ENCODE results near the gene TMCC2.

DNA sequence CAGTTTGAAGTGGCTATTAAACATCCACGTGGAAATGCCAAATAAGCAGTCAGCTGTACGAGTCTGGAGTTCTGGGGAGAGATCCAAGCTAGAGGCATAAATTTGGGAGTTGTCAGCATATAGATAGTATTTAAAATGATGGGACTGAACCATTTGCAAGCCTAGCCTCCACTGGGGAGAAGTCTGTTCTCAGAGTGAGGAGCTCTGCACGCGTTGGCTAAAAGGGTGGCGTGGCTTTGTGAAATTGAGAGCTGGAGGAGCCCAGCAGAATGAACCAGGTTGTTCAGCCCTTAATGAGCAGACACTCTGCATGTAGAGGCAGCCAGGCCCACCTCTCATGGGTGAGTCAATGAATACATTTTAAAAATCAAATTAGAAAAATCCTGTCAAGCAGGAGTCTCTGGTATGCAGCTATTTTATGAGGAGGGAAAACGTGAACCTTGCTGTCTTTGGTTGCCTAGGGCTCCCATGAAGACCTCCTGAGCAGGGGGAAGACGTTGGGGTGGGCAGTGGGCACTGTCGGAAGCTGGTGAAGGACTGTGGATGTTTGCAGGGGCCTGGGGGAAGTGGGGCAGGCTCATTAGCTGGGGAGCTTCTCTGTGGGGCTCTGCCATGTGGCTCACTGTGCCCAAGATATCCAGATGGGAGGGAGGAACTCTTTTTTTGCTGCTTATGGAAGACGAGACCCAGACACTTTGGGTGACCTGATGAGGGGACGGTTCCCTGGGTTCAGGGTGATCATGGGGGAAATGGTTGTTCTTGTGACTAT is 18.8 kb downstream of the TMCC2 start:
- TF ChIP-seq, protein P1, sequence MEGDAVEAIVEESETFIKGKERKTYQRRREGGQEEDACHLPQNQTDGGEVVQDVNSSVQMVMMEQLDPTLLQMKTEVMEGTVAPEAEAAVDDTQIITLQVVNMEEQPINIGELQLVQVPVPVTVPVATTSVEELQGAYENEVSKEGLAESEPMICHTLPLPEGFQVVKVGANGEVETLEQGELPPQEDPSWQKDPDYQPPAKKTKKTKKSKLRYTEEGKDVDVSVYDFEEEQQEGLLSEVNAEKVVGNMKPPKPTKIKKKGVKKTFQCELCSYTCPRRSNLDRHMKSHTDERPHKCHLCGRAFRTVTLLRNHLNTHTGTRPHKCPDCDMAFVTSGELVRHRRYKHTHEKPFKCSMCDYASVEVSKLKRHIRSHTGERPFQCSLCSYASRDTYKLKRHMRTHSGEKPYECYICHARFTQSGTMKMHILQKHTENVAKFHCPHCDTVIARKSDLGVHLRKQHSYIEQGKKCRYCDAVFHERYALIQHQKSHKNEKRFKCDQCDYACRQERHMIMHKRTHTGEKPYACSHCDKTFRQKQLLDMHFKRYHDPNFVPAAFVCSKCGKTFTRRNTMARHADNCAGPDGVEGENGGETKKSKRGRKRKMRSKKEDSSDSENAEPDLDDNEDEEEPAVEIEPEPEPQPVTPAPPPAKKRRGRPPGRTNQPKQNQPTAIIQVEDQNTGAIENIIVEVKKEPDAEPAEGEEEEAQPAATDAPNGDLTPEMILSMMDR (IDR thresholded peaks at IDR 0.05; ENCODE audit: low read depth, low read length, poor library complexity, severe bottlenecking): no peak
- TF ChIP-seq EZH2phosphoT487 (IDR thresholded peaks at IDR 0.05; ENCODE audit: borderline replicate concordance, low read length): no peak

Measured in DOHH2 (cell line).